ENCODE results near the gene SFTPA2. TPM values are rescaled to one million over a fixed set of nuclear protein-coding genes. Genes with fewer than 3 reads are reported as not detected.

Gene SFTPA2
- total and polyA plus RNA-seq, 2 experiments from 2014 or later = not detected

DNA sequence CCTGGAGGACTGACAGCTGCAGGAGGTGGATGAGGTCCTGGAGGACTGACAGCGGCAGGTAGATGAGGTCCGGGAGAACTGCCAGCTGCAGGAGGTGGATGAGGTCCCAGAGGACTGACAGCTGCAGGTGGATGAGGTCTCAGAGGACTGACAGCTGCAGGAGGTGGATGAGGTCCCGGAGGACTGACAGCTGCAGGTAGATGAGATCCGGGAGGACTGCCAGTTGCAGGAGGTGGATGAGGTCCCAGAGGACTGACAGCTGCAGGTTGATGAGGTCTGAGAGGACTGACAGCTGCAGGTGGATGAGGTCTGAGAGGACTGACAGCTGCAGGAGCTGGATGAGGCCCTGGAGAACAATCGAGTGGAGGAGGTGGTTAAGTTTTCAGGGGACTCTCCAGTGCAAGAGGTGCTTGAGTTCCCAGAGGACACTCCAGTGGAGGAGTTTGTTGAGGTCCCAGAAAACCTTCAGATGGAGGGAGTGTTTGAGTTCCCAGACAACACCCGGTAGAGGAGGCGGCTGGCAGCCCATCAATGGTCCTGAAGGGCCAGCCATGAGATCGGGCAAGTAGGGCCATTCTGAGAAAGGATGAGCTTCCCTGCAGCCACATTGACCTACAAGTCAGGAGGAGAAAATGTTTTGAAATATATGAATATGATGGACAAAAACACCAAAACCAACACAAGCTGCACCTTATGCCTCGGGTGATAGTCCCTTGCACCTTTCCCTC lies 52.6 kb downstream of the SFTPA2 start:
- H3K4me2 ChIP-seq = no peak overlapping the region
- H3K27me3 Mint-ChIP-seq (ENCODE audit: insufficient read depth, low read depth, poor library complexity) = peaks cover 21% of the 10 kb centered on the region
- H3F3A ChIP-seq (replicated peaks; ENCODE audit: low read depth) = no peaks in the 10 kb centered on the region
- no peaks in the 10 kb centered on the region for H3K9me3 Mint-ChIP-seq
- no peaks in the 10 kb centered on the region for H4K20me1 ChIP-seq (replicated peaks; ENCODE audit: insufficient read depth)
- no peak overlapping the region for H3K4me3 Mint-ChIP-seq
- H3K79me2 ChIP-seq (replicated peaks; ENCODE audit: insufficient read depth) = no peaks in the 10 kb centered on the region
- no peaks in the 10 kb centered on the region for H3K27me3 ChIP-seq (ENCODE audit: insufficient read depth)
- no peaks in the 10 kb centered on the region for H3K4me1 ChIP-seq (ENCODE audit: insufficient read depth)
- H3K4me3 ChIP-seq = no peak overlapping the region
- no peak for ATAC-seq
- peaks cover 4% of the 10 kb centered on the region for H3K4me1 Mint-ChIP-seq
- no peak for DNase-seq (ENCODE audit: low spot score)
- H3K36me3 ChIP-seq (ENCODE audit: insufficient read depth) = no peaks in the 10 kb centered on the region
- H3K36me3 Mint-ChIP-seq (ENCODE audit: low read depth) = no peaks in the 10 kb centered on the region; the same call in 2 of the 3 replicates
- H2AFZ ChIP-seq = no peak overlapping the region
- H3K9me2 ChIP-seq (ENCODE audit: insufficient read depth) = no peaks in the 10 kb centered on the region
- TF ChIP-seq, protein P1, sequence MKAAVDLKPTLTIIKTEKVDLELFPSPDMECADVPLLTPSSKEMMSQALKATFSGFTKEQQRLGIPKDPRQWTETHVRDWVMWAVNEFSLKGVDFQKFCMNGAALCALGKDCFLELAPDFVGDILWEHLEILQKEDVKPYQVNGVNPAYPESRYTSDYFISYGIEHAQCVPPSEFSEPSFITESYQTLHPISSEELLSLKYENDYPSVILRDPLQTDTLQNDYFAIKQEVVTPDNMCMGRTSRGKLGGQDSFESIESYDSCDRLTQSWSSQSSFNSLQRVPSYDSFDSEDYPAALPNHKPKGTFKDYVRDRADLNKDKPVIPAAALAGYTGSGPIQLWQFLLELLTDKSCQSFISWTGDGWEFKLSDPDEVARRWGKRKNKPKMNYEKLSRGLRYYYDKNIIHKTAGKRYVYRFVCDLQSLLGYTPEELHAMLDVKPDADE (IDR thresholded peaks at IDR 0.05) = no peak
- no peak for TF ChIP-seq ZNF331 (CRISPR knock-in tag; IDR thresholded peaks at IDR 0.05; ENCODE audit: low read depth)
- TF ChIP-seq, protein P2, sequence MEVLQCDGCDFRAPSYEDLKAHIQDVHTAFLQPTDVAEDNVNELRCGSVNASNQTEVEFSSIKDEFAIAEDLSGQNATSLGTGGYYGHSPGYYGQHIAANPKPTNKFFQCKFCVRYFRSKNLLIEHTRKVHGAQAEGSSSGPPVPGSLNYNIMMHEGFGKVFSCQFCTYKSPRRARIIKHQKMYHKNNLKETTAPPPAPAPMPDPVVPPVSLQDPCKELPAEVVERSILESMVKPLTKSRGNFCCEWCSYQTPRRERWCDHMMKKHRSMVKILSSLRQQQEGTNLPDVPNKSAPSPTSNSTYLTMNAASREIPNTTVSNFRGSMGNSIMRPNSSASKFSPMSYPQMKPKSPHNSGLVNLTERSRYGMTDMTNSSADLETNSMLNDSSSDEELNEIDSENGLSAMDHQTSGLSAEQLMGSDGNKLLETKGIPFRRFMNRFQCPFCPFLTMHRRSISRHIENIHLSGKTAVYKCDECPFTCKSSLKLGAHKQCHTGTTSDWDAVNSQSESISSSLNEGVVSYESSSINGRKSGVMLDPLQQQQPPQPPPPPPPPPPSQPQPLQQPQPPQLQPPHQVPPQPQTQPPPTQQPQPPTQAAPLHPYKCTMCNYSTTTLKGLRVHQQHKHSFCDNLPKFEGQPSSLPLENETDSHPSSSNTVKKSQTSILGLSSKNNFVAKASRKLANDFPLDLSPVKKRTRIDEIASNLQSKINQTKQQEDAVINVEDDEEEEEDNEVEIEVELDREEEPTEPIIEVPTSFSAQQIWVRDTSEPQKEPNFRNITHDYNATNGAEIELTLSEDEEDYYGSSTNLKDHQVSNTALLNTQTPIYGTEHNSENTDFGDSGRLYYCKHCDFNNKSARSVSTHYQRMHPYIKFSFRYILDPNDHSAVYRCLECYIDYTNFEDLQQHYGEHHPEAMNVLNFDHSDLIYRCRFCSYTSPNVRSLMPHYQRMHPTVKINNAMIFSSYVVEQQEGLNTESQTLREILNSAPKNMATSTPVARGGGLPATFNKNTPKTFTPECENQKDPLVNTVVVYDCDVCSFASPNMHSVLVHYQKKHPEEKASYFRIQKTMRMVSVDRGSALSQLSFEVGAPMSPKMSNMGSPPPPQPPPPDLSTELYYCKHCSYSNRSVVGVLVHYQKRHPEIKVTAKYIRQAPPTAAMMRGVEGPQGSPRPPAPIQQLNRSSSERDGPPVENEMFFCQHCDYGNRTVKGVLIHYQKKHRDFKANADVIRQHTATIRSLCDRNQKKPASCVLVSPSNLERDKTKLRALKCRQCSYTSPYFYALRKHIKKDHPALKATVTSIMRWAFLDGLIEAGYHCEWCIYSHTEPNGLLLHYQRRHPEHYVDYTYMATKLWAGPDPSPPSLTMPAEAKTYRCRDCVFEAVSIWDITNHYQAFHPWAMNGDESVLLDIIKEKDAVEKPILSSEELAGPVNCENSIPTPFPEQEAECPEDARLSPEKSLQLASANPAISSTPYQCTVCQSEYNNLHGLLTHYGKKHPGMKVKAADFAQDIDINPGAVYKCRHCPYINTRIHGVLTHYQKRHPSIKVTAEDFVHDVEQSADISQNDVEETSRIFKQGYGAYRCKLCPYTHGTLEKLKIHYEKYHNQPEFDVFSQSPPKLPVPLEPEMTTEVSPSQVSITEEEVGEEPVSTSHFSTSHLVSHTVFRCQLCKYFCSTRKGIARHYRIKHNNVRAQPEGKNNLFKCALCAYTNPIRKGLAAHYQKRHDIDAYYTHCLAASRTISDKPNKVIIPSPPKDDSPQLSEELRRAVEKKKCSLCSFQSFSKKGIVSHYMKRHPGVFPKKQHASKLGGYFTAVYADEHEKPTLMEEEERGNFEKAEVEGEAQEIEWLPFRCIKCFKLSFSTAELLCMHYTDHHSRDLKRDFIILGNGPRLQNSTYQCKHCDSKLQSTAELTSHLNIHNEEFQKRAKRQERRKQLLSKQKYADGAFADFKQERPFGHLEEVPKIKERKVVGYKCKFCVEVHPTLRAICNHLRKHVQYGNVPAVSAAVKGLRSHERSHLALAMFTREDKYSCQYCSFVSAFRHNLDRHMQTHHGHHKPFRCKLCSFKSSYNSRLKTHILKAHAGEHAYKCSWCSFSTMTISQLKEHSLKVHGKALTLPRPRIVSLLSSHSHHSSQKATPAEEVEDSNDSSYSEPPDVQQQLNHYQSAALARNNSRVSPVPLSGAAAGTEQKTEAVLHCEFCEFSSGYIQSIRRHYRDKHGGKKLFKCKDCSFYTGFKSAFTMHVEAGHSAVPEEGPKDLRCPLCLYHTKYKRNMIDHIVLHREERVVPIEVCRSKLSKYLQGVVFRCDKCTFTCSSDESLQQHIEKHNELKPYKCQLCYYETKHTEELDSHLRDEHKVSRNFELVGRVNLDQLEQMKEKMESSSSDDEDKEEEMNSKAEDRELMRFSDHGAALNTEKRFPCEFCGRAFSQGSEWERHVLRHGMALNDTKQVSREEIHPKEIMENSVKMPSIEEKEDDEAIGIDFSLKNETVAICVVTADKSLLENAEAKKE (CRISPR knock-in tag; IDR thresholded peaks at IDR 0.05) = no peak
- no peak for TF ChIP-seq EZH2 (IDR thresholded peaks at IDR 0.05; ENCODE audit: low read depth, unreplicated experiment)
- no peak overlapping the region for H3K27ac ChIP-seq (ENCODE audit: low read depth)
- H3K27ac Mint-ChIP-seq = no peak overlapping the region

Small RNA genes within 50 kb of the gene (small RNA-seq; reads per million reads assigned to genes)
- gene BX248123.2 (ENCODE audit: low replicate concordance) (not detected), gene RPS12P18 (ENCODE audit: low replicate concordance) (not detected)

Other genes starting within 250 kb of the SFTPA2 start
- 42.4 and 43.6 TPM in 2 replicates for gene PPIF, start 212.9 kb downstream of the SFTPA2 start, total RNA-seq (2014; rRNA removed; shearing (Covaris generic))
- gene PPIF, start 212.9 kb downstream of the SFTPA2 start, polyA plus RNA-seq (2016; fragmentation: Nextera tagmentation; extraction: Ambion mirVana) = 29.5 and 32.1 TPM in 2 replicates
- gene ZCCHC24, start 114.8 kb downstream of the SFTPA2 start, total RNA-seq (2014; rRNA removed; shearing (Covaris generic)) = 7.2 and 10.1 TPM in 2 replicates
- gene ZCCHC24, start 114.8 kb downstream of the SFTPA2 start, polyA plus RNA-seq (2016; fragmentation: Nextera tagmentation; extraction: Ambion mirVana) = 2.0 and 2.9 TPM in 2 replicates
- gene EIF5AL1, start 47.9 kb downstream of the SFTPA2 start, total RNA-seq (2014; rRNA removed; shearing (Covaris generic)) = 2.0 and 2.1 TPM in 2 replicates
- gene EIF5AL1, start 47.9 kb downstream of the SFTPA2 start, polyA plus RNA-seq (2016; fragmentation: Nextera tagmentation; extraction: Ambion mirVana) = 20.4 and 21.4 TPM in 2 replicates
- gene SFTPA1, start 50.5 kb upstream of the SFTPA2 start, total RNA-seq (2014; rRNA removed; shearing (Covaris generic)) = not detected in 2 replicates
- not detected in 2 replicates for gene SFTPA1, start 50.5 kb upstream of the SFTPA2 start, polyA plus RNA-seq (2016; fragmentation: Nextera tagmentation; extraction: Ambion mirVana)
- gene NUTM2B, start 142.8 kb upstream of the SFTPA2 start, total RNA-seq (2014; rRNA removed; shearing (Covaris generic)) = 0.35 TPM in 1 of 2 replicates, not detected in the other
- gene NUTM2B, start 142.8 kb upstream of the SFTPA2 start, polyA plus RNA-seq (2016; fragmentation: Nextera tagmentation; extraction: Ambion mirVana) = not detected in 2 replicates

All from GM23338 (cell line).